HG03064 (cell line): ENCODE results near the gene UBE2J2.
"Not testable (repeated sequence)": the region's sequence is repeated elsewhere in the genome, so short reads cannot be mapped to it uniquely, and the experiment has no call there.

Source experiments
- ATAC-seq: cut with Tn5 transposase; IDR thresholded peaks from one replicate; pipeline ENCODE4 v1.9.1; 2021; ENCODE audit warnings: low read depth; ENCODE audit not compliant: unreplicated experiment

UBE2J2 gene

GRCh38 chr1:1273512-1274298 is at the start of gene UBE2J2:
Gene UBE2J2 (minus strand): TSS chr1:1273854. CDS start chr1:1267992, 5,862 bp downstream.
- peak; percentile 85 for ATAC-seq

GRCh38 chr1:1322952-1323351 is 49.3 kb upstream of the UBE2J2 start:
- no peak for ATAC-seq

- ATAC-seq, result no peak
These were observed 48.8 kb upstream of the UBE2J2 start for GRCh38 chr1:1322418-1322817.

- ATAC-seq, result no peak
These were observed 47.8 kb upstream of the UBE2J2 start for GRCh38 chr1:1321477-1321876.

GRCh38 chr1:1320666-1321448 is 47.2 kb upstream of the UBE2J2 start:
- ATAC-seq, result no peak

- ATAC-seq, result no peak
These were observed 45.9 kb upstream of the UBE2J2 start for GRCh38 chr1:1319646-1319941.

GRCh38 chr1:1318777-1319645 is 45.4 kb upstream of the UBE2J2 start:
- ATAC-seq, result no peak

- ATAC-seq, result no peak
These were observed 44.5 kb upstream of the UBE2J2 start for GRCh38 chr1:1318131-1318652.

- ATAC-seq, result no peak
These were observed 43.8 kb upstream of the UBE2J2 start for GRCh38 chr1:1317420-1317819.

- not testable (repeated sequence) for ATAC-seq
These were observed 42.5 kb upstream of the UBE2J2 start for GRCh38 chr1:1316199-1316598.

- no peak for ATAC-seq
These were observed 41.8 kb upstream of the UBE2J2 start for GRCh38 chr1:1315435-1315954.

- no peak for ATAC-seq
These were observed 41.2 kb upstream of the UBE2J2 start for GRCh38 chr1:1314678-1315335.

- no peak for ATAC-seq
These were observed 40.6 kb upstream of the UBE2J2 start for GRCh38 chr1:1314237-1314586.

- ATAC-seq, result no peak
These were observed 40.0 kb upstream of the UBE2J2 start for GRCh38 chr1:1313500-1314236.

- ATAC-seq, result no peak
These were observed 39.0 kb upstream of the UBE2J2 start for GRCh38 chr1:1312450-1313314.

GRCh38 chr1:1311107-1312104 is 37.8 kb upstream of the UBE2J2 start:
- no peak for ATAC-seq

GRCh38 chr1:1310476-1311053 is 36.9 kb upstream of the UBE2J2 start:
- no peak for ATAC-seq
